Effector memory CD4-positive, alpha-beta T cell (primary cell): ENCODE measurements around the gene CD8A.
A peak's percentile ranks its signal among the peaks of the same experiment; 100 is the strongest.

ENCODE experiments used
- DNase-seq, 3 donors: peaks; one replicate each; pipeline ENCODE4 v3.0.0-alpha.2; 2020
- H3K27ac ChIP-seq: 2 replicates; pipeline ENCODE4 v1.7.0; 2013; ENCODE audit warnings: mild to moderate bottlenecking, low read length, moderate library complexity; ENCODE audit not compliant: insufficient read depth, poor library complexity, severe bottlenecking
- H3K27me3 ChIP-seq: replicated peaks from 2 replicates; pipeline ENCODE4 v1.7.0; 2013; ENCODE audit warnings: mild to moderate bottlenecking, low read length; ENCODE audit not compliant: insufficient read depth, control insufficient read depth, poor library complexity, severe bottlenecking
- H3K36me3 ChIP-seq: 2 replicates; pipeline ENCODE4 v1.7.0; 2013; ENCODE audit warnings: mild to moderate bottlenecking, low read length, moderate library complexity; ENCODE audit not compliant: control insufficient read depth, insufficient read depth
- H3K4me1 ChIP-seq: 2 replicates; pipeline ENCODE4 v1.7.0; 2013; ENCODE audit warnings: low read length, mild to moderate bottlenecking; ENCODE audit not compliant: control insufficient read depth, insufficient read depth, poor library complexity, severe bottlenecking
- H3K4me3 ChIP-seq: 2 replicates; pipeline ENCODE4 v1.7.0; 2013; ENCODE audit warnings: low read length, low read depth, mild to moderate bottlenecking; ENCODE audit not compliant: insufficient read depth, poor library complexity, severe bottlenecking
- H3K9me3 ChIP-seq: 2 replicates; pipeline ENCODE4 v1.7.0; 2013; ENCODE audit warnings: mild to moderate bottlenecking, low read length, moderate library complexity; ENCODE audit not compliant: control insufficient read depth

Gene CD8A

DNA sequence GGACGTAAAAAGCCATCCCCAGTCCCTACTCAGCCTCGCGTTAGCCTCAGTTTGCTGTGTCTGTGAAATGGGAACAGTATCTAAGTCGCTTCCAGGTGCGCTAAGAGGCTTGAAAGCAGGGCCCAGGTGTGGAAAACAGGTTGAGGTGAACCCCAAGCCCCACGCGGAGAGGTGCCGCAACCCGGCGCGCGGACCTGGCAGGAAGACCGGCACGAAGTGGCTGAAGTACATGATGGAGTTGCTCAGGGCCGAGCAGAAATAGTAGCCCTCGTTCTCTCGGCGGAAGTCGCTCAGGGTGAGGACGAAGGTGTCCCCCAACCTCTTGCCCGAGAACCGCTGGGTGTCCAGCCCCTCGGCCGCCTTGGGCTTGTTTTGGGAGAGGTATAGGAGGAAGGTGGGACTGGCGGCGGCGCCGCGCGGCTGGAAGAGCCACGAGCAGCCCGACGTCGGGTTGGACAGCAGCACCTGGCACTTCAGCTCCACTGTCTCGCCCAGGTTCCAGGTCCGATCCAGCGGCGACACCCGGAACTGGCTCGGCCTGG, 508 bp downstream of the CD8A start:
- H3K36me3 ChIP-seq: no peaks in the 10 kb centered on the region
- peaks cover 32% of the 10 kb centered on the region for H3K27me3 ChIP-seq
- peak overlapping the region; percentile 25 for H3K4me3 ChIP-seq
- H3K27ac ChIP-seq: no peak overlapping the region
- peaks cover 13% of the 10 kb centered on the region for H3K4me1 ChIP-seq
- no peak for DNase-seq
- H3K9me3 ChIP-seq: peaks cover under 1% of the 10 kb centered on the region

DNA sequence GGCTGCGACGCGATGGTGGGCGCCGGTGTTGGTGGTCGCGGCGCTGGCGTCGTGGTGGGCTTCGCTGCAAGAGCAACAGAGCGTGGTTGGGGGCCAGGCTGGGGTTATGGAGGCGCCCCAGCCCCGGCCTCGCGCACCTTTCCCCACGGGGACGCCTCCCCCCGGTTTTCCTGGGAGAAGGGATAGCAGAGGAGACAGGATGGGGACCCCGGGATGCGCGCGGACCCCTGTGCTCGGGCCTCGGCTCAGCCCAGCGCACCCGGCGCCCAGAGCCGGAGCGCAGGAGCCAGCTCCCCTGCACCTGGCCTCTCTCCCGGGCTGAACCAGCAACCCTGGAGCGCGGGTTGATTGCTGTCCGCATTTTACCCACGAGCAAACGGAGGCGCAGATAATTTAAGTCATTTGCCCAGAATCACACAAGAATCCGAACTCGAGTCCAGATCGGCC, 1.0 kb downstream of the CD8A start:
- Histone ChIP-seq H3K4me3 (peak overlapping the region; percentile 25), H3K4me1 (peaks cover 13% of the 10 kb centered on the region), H3K9me3 (no peaks in the 10 kb centered on the region), H3K27me3 (peaks cover 32% of the 10 kb centered on the region), H3K27ac (no peak overlapping the region), H3K36me3 (no peaks in the 10 kb centered on the region)
- DNase-seq: no peak

DNA sequence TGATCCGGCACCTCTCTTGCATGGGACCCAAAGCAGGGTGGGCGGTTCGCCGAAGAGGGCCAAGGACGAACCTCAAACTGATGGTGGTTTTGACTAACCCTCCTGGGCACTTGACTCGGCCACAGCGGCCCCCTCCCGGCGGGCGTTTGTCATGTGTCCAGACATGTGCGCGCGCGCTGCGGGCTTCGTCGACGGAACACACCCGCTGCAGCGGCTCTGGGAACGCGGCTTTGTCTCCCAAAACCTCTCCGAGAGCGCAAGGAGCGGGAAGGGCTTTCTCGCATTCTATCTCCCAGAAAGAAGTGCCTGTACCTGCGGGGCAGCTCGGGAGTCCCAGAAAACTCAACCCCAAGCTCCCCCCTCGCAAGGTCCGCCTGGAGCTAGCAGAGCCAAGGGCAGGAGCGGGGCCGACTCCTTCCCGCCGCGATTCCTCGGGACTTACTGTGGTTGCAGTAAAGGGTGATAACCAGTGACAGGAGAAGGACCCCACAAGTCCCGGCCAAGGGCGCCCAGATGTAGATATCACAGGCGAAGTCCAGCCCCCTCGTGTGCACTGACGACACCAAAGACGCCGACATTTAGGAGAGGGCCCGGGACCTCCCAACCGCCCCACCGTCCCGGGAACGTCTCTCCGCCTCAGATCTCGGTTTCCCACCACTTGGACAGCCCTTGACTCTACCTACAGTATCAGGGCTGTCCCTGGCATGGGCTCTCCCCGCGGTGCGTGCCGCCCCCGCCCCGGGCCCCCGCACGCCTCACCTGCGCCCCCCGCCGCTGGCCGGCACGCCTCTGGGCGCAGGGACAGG, 1.6 kb downstream of the CD8A start:
- no peaks in the 10 kb centered on the region for H3K9me3 ChIP-seq

DNA sequence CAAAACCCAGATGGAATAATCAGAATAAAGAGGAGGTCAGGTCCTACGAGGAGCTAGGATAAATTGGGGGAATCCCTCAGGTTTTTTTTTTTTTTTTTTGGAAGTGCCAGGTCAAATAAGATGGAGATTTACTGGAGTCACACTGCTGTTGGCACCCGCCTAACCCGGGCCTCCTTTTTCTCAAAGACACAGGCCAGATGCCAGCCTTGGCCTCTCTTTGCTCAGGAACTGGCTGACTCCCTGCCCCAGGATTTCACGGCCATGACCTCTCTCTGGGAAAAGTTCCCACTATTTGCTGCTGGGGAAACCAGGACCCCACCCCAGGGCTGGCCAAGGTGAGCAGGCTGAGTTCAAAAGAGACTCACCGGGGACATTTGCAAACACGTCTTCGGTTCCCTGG, 2.5 kb downstream of the CD8A start:
- H3K9me3 ChIP-seq: no peaks in the 10 kb centered on the region
- H3K4me1 ChIP-seq: peaks cover 13% of the 10 kb centered on the region
- DNase-seq: no peak
- H3K36me3 ChIP-seq: no peaks in the 10 kb centered on the region
- no peak overlapping the region for H3K4me3 ChIP-seq
- H3K27ac ChIP-seq: no peak overlapping the region
- peaks cover 24% of the 10 kb centered on the region for H3K27me3 ChIP-seq

More for the DNA sequence above, 1.6 kb downstream of the CD8A start:
- Histone ChIP-seq H3K27ac (no peak overlapping the region), H3K4me1 (peaks cover 13% of the 10 kb centered on the region), H3K27me3 (peaks cover 32% of the 10 kb centered on the region), H3K36me3 (no peaks in the 10 kb centered on the region), H3K4me3 (no peak overlapping the region)
- no peak for DNase-seq

DNA sequence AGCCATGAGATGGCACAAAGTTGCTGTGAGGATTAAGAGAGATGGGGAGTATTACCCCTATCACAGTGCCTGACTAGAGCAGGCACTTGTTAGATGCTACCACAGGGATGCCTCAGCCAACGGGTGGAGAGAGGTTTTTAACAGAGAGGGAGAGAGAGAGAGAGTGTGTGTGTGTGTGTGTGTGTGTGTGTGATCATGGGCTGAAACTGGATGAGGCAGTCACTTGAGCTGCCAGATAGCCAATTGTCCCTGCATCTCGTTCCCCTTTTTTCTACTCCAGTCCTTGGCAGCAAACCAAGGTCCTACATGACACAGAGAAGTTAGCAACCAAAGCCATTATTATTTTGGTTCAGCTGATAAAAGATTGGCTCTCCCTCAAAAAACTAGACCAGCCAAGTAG, 3.0 kb downstream of the CD8A start:
- H3K9me3 ChIP-seq: no peaks in the 10 kb centered on the region
- H3K36me3 ChIP-seq: no peaks in the 10 kb centered on the region
- no peak overlapping the region for H3K27ac ChIP-seq
- H3K27me3 ChIP-seq: peaks cover 24% of the 10 kb centered on the region
- H3K4me1 ChIP-seq: peaks cover 13% of the 10 kb centered on the region
- DNase-seq: no peak
- no peak overlapping the region for H3K4me3 ChIP-seq

DNA sequence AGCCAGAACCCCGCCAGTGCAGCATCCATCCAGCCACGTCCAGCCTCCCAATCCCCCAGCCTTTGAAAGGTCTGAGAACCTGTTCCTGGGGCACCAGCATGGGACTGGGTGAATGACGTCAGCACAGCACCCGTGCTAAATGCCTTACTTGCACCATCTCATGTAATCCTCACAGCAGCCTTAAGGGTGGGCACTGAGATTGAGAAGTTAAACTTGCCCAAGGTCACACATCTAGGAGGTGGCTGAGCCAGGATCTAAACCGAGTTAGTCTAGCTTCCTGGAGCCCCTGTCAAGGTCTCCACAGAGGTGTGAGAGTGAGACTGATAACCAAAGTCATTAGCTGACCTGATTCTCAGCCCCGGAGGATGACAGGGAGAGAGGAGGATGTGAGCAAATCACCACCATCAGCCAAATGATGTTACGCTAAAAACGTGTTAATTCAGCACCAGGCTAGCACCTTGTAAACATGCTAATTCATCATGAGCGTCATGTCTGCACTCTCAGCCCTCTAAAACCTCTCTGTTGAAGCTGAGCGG, 4.6 kb downstream of the CD8A start:
- Histone ChIP-seq H3K9me3 (no peaks in the 10 kb centered on the region), H3K36me3 (no peaks in the 10 kb centered on the region), H3K27me3 (peaks cover 11% of the 10 kb centered on the region), H3K4me1 (peaks cover 7% of the 10 kb centered on the region), H3K27ac (no peak overlapping the region), H3K4me3 (no peak overlapping the region)
- no peak for DNase-seq

DNA sequence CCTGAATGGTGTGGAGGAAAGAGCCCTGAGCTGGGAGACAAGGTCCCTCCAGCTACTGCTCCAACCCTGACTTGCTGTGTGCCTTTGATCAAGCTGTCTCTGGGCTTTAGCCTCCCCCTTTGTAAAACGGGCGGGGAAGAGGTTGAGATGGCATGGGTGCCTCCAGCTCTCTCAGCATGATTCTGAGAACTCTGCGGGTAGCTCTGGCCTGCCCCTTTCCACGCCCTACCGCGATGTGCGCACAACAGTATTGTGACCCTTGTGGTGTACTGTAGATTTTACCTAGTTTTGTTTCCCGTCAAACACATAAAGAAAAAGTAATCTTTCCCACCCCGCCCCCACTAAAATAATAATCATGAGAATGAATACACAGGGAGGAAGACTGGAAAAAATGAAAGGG, 5.3 kb downstream of the CD8A start:
- Histone ChIP-seq H3K4me3 (no peak overlapping the region), H3K27me3 (peaks cover 6% of the 10 kb centered on the region), H3K4me1 (peaks cover 2% of the 10 kb centered on the region), H3K27ac (no peak overlapping the region), H3K36me3 (no peaks in the 10 kb centered on the region), H3K9me3 (no peaks in the 10 kb centered on the region)
- no peak for DNase-seq

DNA sequence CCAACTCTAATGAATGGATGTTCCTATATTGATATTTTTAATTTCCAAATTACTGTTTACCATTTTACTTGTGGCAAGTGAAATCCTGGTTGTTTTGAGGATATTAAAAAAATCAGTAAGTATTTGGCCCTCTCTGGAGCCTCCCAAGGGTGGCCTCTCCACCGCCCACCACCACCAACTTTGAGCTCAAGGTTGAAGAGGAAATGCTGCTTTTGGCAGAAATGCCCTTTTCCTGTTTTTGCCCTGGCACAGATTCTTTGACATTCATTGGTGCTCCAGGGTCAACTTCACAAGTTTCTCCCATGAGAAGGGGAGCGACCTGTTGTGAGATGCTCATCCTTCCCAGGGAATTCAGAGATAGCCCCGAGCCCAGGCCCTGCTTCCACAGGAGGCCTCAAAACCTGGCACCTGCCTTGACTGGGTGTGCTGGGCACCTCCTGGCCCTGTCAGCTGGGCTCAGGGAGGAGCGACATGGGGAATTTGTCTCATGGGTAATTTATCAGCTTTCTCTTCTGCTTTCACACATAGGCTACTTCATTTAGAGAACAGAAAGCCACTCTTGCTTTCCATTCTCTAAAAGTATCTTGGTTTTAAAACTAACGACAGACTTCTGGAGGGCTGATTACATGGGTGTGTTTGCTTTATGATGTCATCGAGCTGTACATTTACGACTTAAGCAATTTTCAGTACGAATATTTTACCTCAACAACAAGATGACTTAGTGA, 6.9 kb downstream of the CD8A start:
- Histone ChIP-seq H3K9me3 (no peaks in the 10 kb centered on the region), H3K4me3 (no peak overlapping the region), H3K4me1 (no peaks in the 10 kb centered on the region), H3K36me3 (no peaks in the 10 kb centered on the region), H3K27ac (no peak overlapping the region), H3K27me3 (no peaks in the 10 kb centered on the region)
- DNase-seq: no peak

DNA sequence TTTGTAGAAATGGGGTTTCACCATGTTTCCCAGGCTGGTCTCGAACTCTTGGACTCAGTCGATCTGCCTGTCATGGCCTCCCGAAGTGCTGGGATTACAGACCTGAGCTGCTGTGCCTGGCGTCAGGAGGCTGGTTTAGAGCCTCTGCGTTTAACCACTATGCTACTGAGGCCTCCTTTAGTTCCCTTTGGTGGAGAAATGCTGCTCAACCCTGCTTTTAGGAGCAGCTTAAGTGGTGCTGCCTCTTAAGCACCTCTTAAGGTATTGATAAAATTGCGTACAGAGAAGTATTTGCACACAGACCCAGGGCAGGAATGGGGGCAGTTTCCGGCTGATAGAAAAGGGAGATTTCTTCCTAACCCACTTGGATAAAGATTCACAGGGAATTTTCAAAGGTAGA, 8.0 kb downstream of the CD8A start:
- Histone ChIP-seq H3K4me1 (no peaks in the 10 kb centered on the region), H3K9me3 (no peaks in the 10 kb centered on the region), H3K4me3 (no peak overlapping the region), H3K36me3 (no peaks in the 10 kb centered on the region), H3K27me3 (no peaks in the 10 kb centered on the region), H3K27ac (no peak overlapping the region)
- DNase-seq: no peak

DNA sequence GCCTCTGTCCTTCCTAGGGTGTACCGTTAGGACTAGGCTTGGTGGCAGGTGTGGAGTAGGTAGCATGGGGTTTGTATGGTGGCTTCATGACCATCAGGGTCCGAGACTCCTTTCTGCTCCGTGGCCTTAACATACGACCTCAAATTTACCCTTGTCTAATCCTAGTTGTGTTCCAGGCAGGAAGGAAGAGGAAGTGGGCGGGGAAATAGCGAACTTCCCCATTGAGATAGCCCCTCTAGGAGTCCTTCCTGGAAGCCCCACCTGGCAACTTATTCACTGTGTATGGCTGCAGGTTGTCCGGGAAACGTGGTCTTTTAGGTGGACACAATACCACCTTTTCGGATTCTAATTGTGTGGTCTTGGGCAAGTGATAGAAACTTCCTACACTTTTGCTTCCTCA, 9.3 kb downstream of the CD8A start:
- Histone ChIP-seq H3K9me3 (no peaks in the 10 kb centered on the region), H3K4me3 (no peak overlapping the region), H3K27ac (no peak overlapping the region), H3K27me3 (no peaks in the 10 kb centered on the region), H3K36me3 (no peaks in the 10 kb centered on the region), H3K4me1 (no peaks in the 10 kb centered on the region)
- no peak for DNase-seq
